ENCODE measurements around the gene VAMP2. TPM values are rescaled to one million over a fixed set of nuclear protein-coding genes. Genes with fewer than 3 reads are reported as not detected.

The VAMP2 gene
- total RNA-seq, 1 experiment from 2014 or later = 5.0 TPM

GRCh38 chr17:8204761-8205555, 42.2 kb upstream of the VAMP2 start:
- ATAC-seq (no peak), DNase-seq (no peak)
- no TSS peak for BruUV-seq (replicated peaks)
- Histone ChIP-seq H3K4me3 (ENCODE audit: low read length) (no peak overlapping the region), H3K27me3 (ENCODE audit: low read length) (no peaks in the 10 kb centered on the region), H3F3A (ENCODE audit: low read length, unreplicated experiment) (no peaks in the 10 kb centered on the region), H3K9ac (ENCODE audit: low read length) (no peak overlapping the region), H3K79me2 (ENCODE audit: low read length) (peaks cover 31% of the 10 kb centered on the region), H4K20me1 (ENCODE audit: low read length) (peaks cover 16% of the 10 kb centered on the region), H2AFZ (ENCODE audit: low read length) (no peak overlapping the region), H3K27ac (ENCODE audit: low read length) (no peak overlapping the region), H3K4me2 (ENCODE audit: low read length) (no peak overlapping the region), H3K9me2 (replicated peaks; ENCODE audit: low read length) (no peaks in the 10 kb centered on the region), H3K9me3 (ENCODE audit: low read length) (no peaks in the 10 kb centered on the region), H3K36me3 (ENCODE audit: low read depth, low read length) (peaks cover 22% of the 10 kb centered on the region), H3K4me1 (ENCODE audit: insufficient read depth, low read length) (peaks cover 8% of the 10 kb centered on the region)
- intact Hi-C loops (cut with micrococcal nuclease) = no loop called here
- CTCF ChIA-PET = no interaction called here
- POLR2A ChIA-PET (ENCODE audit: unreplicated experiment) = no interaction called here
- no peak for TF ChIP-seq EZH2phosphoT487 (IDR thresholded peaks at IDR 0.05; ENCODE audit: borderline replicate concordance, low read length)
- no peak for TF ChIP-seq CTCF (conservative IDR thresholded peaks at IDR 0.05; ENCODE audit: low read depth, low read length)
- no peak for TF ChIP-seq EZH2 (IDR thresholded peaks at IDR 0.05; ENCODE audit: low read length, unreplicated experiment)

- DNase-seq (peak; percentile 42), ATAC-seq (no peak)
- Histone ChIP-seq H3K36me3 (ENCODE audit: low read depth, low read length) (no peaks in the 10 kb centered on the region), H3K79me2 (ENCODE audit: low read length) (peaks cover 16% of the 10 kb centered on the region), H3K4me1 (ENCODE audit: insufficient read depth, low read length) (peaks cover 19% of the 10 kb centered on the region), H3K27ac (ENCODE audit: low read length) (no peak overlapping the region), H2AFZ (ENCODE audit: low read length) (no peak overlapping the region), H4K20me1 (ENCODE audit: low read length) (no peaks in the 10 kb centered on the region), H3K9me2 (replicated peaks; ENCODE audit: low read length) (no peaks in the 10 kb centered on the region), H3K9me3 (ENCODE audit: low read length) (no peaks in the 10 kb centered on the region), H3F3A (ENCODE audit: low read length, unreplicated experiment) (no peaks in the 10 kb centered on the region), H3K4me2 (ENCODE audit: low read length) (no peak overlapping the region), H3K9ac (ENCODE audit: low read length) (no peak overlapping the region), H3K27me3 (ENCODE audit: low read length) (no peaks in the 10 kb centered on the region), H3K4me3 (ENCODE audit: low read length) (no peak overlapping the region)
- BruUV-seq (replicated peaks) = no TSS peak
- intact Hi-C loops (cut with micrococcal nuclease) = no loop called here
- POLR2A ChIA-PET (ENCODE audit: unreplicated experiment) = no interaction called here
- CTCF ChIA-PET = no interaction called here
- TF ChIP-seq EZH2 (IDR thresholded peaks at IDR 0.05; ENCODE audit: low read length, unreplicated experiment) = no peak
- TF ChIP-seq CTCF (conservative IDR thresholded peaks at IDR 0.05; ENCODE audit: low read depth, low read length) = no peak
Observed at GRCh38 chr17:8192070-8192815, 29.5 kb upstream of the VAMP2 start.

- ChIA-PET CTCF (no interaction called here), POLR2A (ENCODE audit: unreplicated experiment) (interaction anchor here (0.6 to 1.1 kb wide), 4 partner anchors 9 to 335 kb away, joined by 3 to 17 read pairs (median 8); no protein-coding TSS in a partner anchor)
- no peaks in the 10 kb centered on the region for H3K27me3 ChIP-seq (ENCODE audit: low read length)
- no peak overlapping the region for H3K27ac ChIP-seq (ENCODE audit: low read length)
- no peak for TF ChIP-seq EZH2phosphoT487 (IDR thresholded peaks at IDR 0.05; ENCODE audit: borderline replicate concordance, low read length)
- no peak for TF ChIP-seq EZH2 (IDR thresholded peaks at IDR 0.05; ENCODE audit: low read length, unreplicated experiment)
- TF ChIP-seq CTCF (conservative IDR thresholded peaks at IDR 0.05; ENCODE audit: low read depth, low read length) = no peak
- no TSS peak for BruUV-seq (replicated peaks)
- intact Hi-C loops (cut with micrococcal nuclease) = no loop called here
- H3K36me3 ChIP-seq (ENCODE audit: low read depth, low read length) = no peaks in the 10 kb centered on the region
- ATAC-seq = no peak
- no peaks in the 10 kb centered on the region for H3F3A ChIP-seq (ENCODE audit: low read length, unreplicated experiment)
- H3K4me2 ChIP-seq (ENCODE audit: low read length) = peak overlapping the region; percentile 80
- no peaks in the 10 kb centered on the region for H3K9me3 ChIP-seq (ENCODE audit: low read length)
- no peak for DNase-seq
- H4K20me1 ChIP-seq (ENCODE audit: low read length) = no peaks in the 10 kb centered on the region
- H3K9ac ChIP-seq (ENCODE audit: low read length) = no peak overlapping the region
- peak overlapping the region; percentile 78 for H2AFZ ChIP-seq (ENCODE audit: low read length)
- H3K9me2 ChIP-seq (replicated peaks; ENCODE audit: low read length) = no peaks in the 10 kb centered on the region
- peaks cover 16% of the 10 kb centered on the region for H3K79me2 ChIP-seq (ENCODE audit: low read length)
- H3K4me1 ChIP-seq (ENCODE audit: insufficient read depth, low read length) = peaks cover 19% of the 10 kb centered on the region
- peak overlapping the region; percentile 58 for H3K4me3 ChIP-seq (ENCODE audit: low read length)
Observed at GRCh38 chr17:8190506-8190905, 27.8 kb upstream of the VAMP2 start.

Measured in PC-3 (cell line).